Keratinocyte (primary cell): ENCODE measurements around the gene SLC16A13. TPM values are rescaled to one million over a fixed set of nuclear protein-coding genes. Genes with fewer than 3 reads are reported as not detected.

Experiments
- DNase-seq: peaks from one replicate; pipeline ENCODE4 v3.0.0-alpha.2; 2011; ENCODE audit warnings: low read depth, missing footprints, low spot score
- FAIRE-seq: peaks from 2 replicates; lab custom pipeline; 2011; peaks lifted over from hg19 to GRCh38; lab: Jason Lieb, UNC
- H2AFZ ChIP-seq: 2 replicates; pipeline ENCODE4 v1.6.0; 2012; ENCODE audit warnings: low read length, control low read depth, inconsistent platforms; ENCODE audit not compliant: control insufficient read depth
- H3K27ac ChIP-seq: 2 replicates; pipeline ENCODE4 v1.5.1; 2011; ENCODE audit warnings: low read length; ENCODE audit not compliant: control insufficient read depth, insufficient read depth
- H3K27me3 ChIP-seq: 3 replicates; pipeline ENCODE4 v1.6.0; 2011; ENCODE audit warnings: low read length; ENCODE audit not compliant: control insufficient read depth, insufficient read depth; ENCODE audit errors: extremely low read depth
- H3K36me3 ChIP-seq, 2 experiments: 2 replicates in 1 of 2; 3 replicates in 1 of 2; pipeline ENCODE4 v1.5.1; 2011; ENCODE audit warnings: low read length in 2 of 2, mild to moderate bottlenecking in 1 of 2; ENCODE audit not compliant: control insufficient read depth in 2 of 2, insufficient read depth in 2 of 2; ENCODE audit errors: extremely low read depth in 1 of 2
- H3K4me1 ChIP-seq: 3 replicates; pipeline ENCODE4 v1.5.1; 2011; ENCODE audit warnings: low read length; ENCODE audit not compliant: control insufficient read depth, insufficient read depth; ENCODE audit errors: extremely low read depth
- H3K4me2 ChIP-seq: 3 replicates; pipeline ENCODE4 v1.6.0; 2011; ENCODE audit warnings: low read depth, low read length; ENCODE audit not compliant: control insufficient read depth, insufficient read depth; ENCODE audit errors: extremely low read depth
- H3K4me3 ChIP-seq, 3 experiments: fragments of 200-600 bp in 1 of 3; sonication (generic) in 1 of 3; 2 replicates in 2 of 3; 3 replicates in 1 of 3; pipeline ENCODE4 v1.5.1; 2011 to 2016; ENCODE audit warnings: low read length in 3 of 3, mild to moderate bottlenecking in 3 of 3, control low read depth in 2 of 3, inconsistent platforms in 1 of 3, low read depth in 1 of 3, mixed read lengths in 1 of 3, mixed run types in 1 of 3, moderate library complexity in 1 of 3; ENCODE audit not compliant: control insufficient read depth in 2 of 3, insufficient read depth in 2 of 3; ENCODE audit errors: extremely low read depth in 1 of 3
- H3K79me2 ChIP-seq: 2 replicates; pipeline ENCODE4 v1.6.0; 2012; ENCODE audit warnings: low read length; ENCODE audit not compliant: control insufficient read depth, insufficient read depth
- H3K9ac ChIP-seq: 3 replicates; pipeline ENCODE4 v1.6.0; 2011; ENCODE audit warnings: low read length; ENCODE audit not compliant: control insufficient read depth, insufficient read depth; ENCODE audit errors: extremely low read depth
- H3K9me1 ChIP-seq: 3 replicates; pipeline ENCODE4 v1.6.0; 2011; ENCODE audit warnings: low read length; ENCODE audit not compliant: control insufficient read depth, insufficient read depth; ENCODE audit errors: extremely low read depth
- H3K9me3 ChIP-seq: 2 replicates; pipeline ENCODE4 v1.5.1; 2012; ENCODE audit warnings: low read depth, low read length; ENCODE audit not compliant: control insufficient read depth
- H4K20me1 ChIP-seq: 3 replicates; pipeline ENCODE4 v1.6.0; 2011; ENCODE audit warnings: low read length; ENCODE audit not compliant: control insufficient read depth, insufficient read depth; ENCODE audit errors: extremely low read depth
- CTCF ChIP-seq, 3 experiments: IDR thresholded peaks in 1 of 3; conservative IDR thresholded peaks in 1 of 3; optimal IDR thresholded peaks in 1 of 3; 2 replicates in 2 of 3; 3 replicates in 1 of 3; pipeline versions ENCODE3 to v1.5.1; 2011; ENCODE audit warnings: low read length in 3 of 3, mild to moderate bottlenecking in 3 of 3, moderate library complexity in 2 of 3, control low read depth in 1 of 3, inconsistent platforms in 1 of 3; ENCODE audit not compliant: insufficient read depth in 2 of 3; ENCODE audit errors: extremely low read depth in 1 of 3
- EZH2 ChIP-seq: IDR thresholded peaks from one replicate; pipeline ENCODE4 v1.6.1; 2012; ENCODE audit warnings: inconsistent platforms, mild to moderate bottlenecking, low read length, moderate library complexity
- dilution Hi-C: fragments of 300-500 bp; cut with MboI; formaldehyde crosslinking; loops from one replicate; pipeline ENCODE4 v1.7.0; 2020; ENCODE audit warnings: low sequenced_read_pairs; ENCODE audit not compliant: extremely low pct_ligation_motif_present
- polyA plus RNA-seq, 5 experiments: library from polyadenylated mRNA; depleted of rRNA in 3 of 5; stranded (reverse) in 3 of 5; stranded (forward) in 1 of 5; unstranded in 1 of 5; fragments of >200 nt; gene quantifications; 1 replicate in 1 of 5; 2 replicates in 3 of 5; 3 replicates in 1 of 5; pipeline versions ENCODE4 v1.2.1 to v1.2.3, GENCODE V29; 2011 to 2012; ENCODE audit warnings: missing spikeins in 2 of 5, low read depth in 1 of 5, low replicate concordance in 1 of 5

SLC16A13 gene
- polyA plus RNA-seq, 1 donor (not counting 4 experiments of a cell fraction or from before 2014, with no cell fraction given): 2.7 TPM

DNA sequence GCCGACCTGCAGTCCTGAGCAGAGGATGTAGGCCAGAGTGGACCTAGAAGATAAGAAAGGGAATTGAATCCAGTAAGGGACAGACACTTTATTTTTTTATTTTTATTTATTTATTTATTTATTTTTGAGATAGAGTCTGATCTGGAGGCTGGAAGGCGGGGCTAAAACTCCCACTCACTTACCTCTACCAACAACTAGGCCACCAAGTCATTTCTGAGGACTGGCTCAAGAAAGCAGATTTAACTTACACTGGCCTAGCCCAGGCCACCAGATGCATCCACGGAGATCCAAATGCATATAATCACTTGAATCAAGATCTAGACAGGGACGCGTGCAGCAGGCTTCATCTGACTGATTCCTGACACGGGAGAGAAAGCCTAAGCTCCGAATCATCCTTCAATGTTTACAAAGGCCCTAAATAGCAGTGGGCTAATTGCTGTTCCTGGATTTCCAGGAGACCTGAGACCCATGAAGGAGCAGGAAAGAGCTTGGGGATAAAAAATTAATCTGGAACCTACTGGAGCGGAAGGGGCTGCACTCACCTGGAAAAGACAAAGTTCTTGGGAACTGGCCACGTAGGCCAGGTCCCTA is 41.1 kb upstream of the SLC16A13 start:
- Histone ChIP-seq H3K4me3 (peak overlapping the region; percentile 58 to 73 (median 59)), H2AFZ (peak overlapping the region; percentile 72), H3K4me2 (peak overlapping the region; percentile 82), H3K27ac (no peak overlapping the region), H3K4me1 (peaks cover 8% of the 10 kb centered on the region), H3K9me3 (no peaks in the 10 kb centered on the region), H4K20me1 (no peaks in the 10 kb centered on the region), H3K9ac (no peak overlapping the region), H3K79me2 (no peaks in the 10 kb centered on the region), H3K27me3 (no peaks in the 10 kb centered on the region), H3K36me3 (peaks cover 4 to 5% of the 10 kb centered on the region in 2 experiments), H3K9me1 (no peaks in the 10 kb centered on the region)
- TF ChIP-seq EZH2: no peak
- no peak for TF ChIP-seq CTCF (optimal IDR thresholded peaks at IDR 0.05 in 1 of 3, IDR thresholded peaks at IDR 0.05 in 1 of 3, conservative IDR thresholded peaks at IDR 0.05 in 1 of 3; ENCODE audit: extremely low read depth in 1 of 3, insufficient read depth in 2 of 3, low read length in 3 of 3)
- no peak for FAIRE-seq
- no peak for DNase-seq
- dilution Hi-C loops: no loop called here

- H3K27me3 ChIP-seq: no peaks in the 10 kb centered on the region
- H3K4me1 ChIP-seq: peaks cover 8% of the 10 kb centered on the region
- dilution Hi-C loops: no loop called here
- peak within 1 kb of the TSS; percentile 58 to 73 (median 59) for H3K4me3 ChIP-seq
- peak within 1 kb of the TSS; percentile 82 for H3K4me2 ChIP-seq
- no peaks in the 10 kb centered on the region for H3K79me2 ChIP-seq
- FAIRE-seq: peak; percentile 44
- no peaks in the 10 kb centered on the region for H3K9me1 ChIP-seq
- peaks cover 4 to 9% of the 10 kb centered on the region in 2 experiments for H3K36me3 ChIP-seq
- TF ChIP-seq EZH2: no peak
- TF ChIP-seq CTCF (optimal IDR thresholded peaks at IDR 0.05 in 1 of 3, IDR thresholded peaks at IDR 0.05 in 1 of 3, conservative IDR thresholded peaks at IDR 0.05 in 1 of 3; ENCODE audit: extremely low read depth in 1 of 3, insufficient read depth in 2 of 3, low read length in 3 of 3): no peak
- H3K9me3 ChIP-seq: no peaks in the 10 kb centered on the region
- no peak within 1 kb of the TSS for H3K27ac ChIP-seq
- H3K9ac ChIP-seq: peak within 1 kb of the TSS; percentile 63
- peak within 1 kb of the TSS; percentile 72 for H2AFZ ChIP-seq
- H4K20me1 ChIP-seq: no peaks in the 10 kb centered on the region
- DNase-seq: peak; percentile 46
Measured at GRCh38 chr17:6995500-6996255, 40.1 kb upstream of the SLC16A13 start, which contains the start of gene ALOX12. Gene ALOX12, plus strand, starts transcription at chr17:6996049. Its CDS starts 69 bp downstream, at chr17:6996118.
